ENCODE data around the gene DCD. TPM values are rescaled to one million over a fixed set of nuclear protein-coding genes. Genes with fewer than 3 reads are reported as not detected.

Gene DCD
- total RNA-seq, 1 experiment from 2014 or later, result not detected

DNA sequence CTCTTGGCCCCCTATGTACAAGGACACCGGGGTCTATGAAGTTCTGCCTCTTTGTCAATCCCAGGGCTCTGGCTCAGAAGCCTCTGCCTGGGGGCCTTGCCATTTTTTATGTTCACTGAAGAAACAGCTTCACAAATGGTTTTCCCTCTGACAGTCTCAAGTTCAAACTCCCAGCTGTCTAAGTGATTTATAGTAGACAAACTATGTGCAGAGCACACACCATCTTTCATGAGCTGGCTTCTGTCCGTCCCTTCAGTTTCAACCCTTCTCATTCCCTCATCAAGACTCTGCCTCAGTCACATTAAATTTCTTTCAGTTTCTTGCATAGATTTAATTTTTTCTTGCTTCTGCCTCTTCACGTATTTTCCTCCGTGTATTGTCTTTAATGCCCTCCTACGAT lies 2.7 kb upstream of the DCD start:
- CTCF ChIA-PET, result no interaction called here

DNA sequence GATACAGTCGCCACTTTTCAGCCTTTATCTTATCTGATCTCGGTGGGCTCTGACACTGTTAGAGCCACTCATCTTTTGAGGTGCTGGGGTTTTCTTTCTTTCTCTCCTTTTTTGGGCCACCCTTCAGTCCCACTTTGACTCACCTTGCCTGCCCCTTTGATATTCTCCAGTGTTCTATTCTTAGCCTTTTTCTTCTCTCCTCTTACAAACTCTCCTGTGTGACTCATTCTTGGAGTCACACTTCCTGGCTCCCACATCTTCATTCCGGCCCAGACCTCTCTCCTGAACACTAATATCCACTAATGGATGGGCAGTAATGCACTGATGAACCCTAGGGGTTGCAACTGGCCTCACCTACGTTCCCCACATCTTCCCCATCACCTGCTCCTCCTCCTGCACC lies 2.2 kb upstream of the DCD start:
- CTCF ChIA-PET, result no interaction called here
- no peaks in the 10 kb centered on the region for H3K36me3 ChIP-seq (ENCODE audit: insufficient read depth, low read length, poor library complexity, severe bottlenecking)
- intact Hi-C loops (cut with micrococcal nuclease; ENCODE audit: unreplicated experiment), result no loop called here
- H3K27me3 ChIP-seq (replicated peaks; ENCODE audit: insufficient read depth, low read depth, low read length, poor library complexity), result no peaks in the 10 kb centered on the region
- no TSS peak for BruUV-seq (replicated peaks)
- no peak for TF ChIP-seq EZH2 (IDR thresholded peaks at IDR 0.05; ENCODE audit: borderline replicate concordance, low read depth, low read length, poor library complexity, severe bottlenecking)
- TF ChIP-seq, protein P1, sequence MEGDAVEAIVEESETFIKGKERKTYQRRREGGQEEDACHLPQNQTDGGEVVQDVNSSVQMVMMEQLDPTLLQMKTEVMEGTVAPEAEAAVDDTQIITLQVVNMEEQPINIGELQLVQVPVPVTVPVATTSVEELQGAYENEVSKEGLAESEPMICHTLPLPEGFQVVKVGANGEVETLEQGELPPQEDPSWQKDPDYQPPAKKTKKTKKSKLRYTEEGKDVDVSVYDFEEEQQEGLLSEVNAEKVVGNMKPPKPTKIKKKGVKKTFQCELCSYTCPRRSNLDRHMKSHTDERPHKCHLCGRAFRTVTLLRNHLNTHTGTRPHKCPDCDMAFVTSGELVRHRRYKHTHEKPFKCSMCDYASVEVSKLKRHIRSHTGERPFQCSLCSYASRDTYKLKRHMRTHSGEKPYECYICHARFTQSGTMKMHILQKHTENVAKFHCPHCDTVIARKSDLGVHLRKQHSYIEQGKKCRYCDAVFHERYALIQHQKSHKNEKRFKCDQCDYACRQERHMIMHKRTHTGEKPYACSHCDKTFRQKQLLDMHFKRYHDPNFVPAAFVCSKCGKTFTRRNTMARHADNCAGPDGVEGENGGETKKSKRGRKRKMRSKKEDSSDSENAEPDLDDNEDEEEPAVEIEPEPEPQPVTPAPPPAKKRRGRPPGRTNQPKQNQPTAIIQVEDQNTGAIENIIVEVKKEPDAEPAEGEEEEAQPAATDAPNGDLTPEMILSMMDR (conservative IDR thresholded peaks at IDR 0.05; ENCODE audit: low read depth, low read length), result no peak
- peaks cover 4% of the 10 kb centered on the region for H3K4me1 ChIP-seq (ENCODE audit: insufficient read depth, low read length, poor library complexity, severe bottlenecking)
- POLR2A ChIA-PET (ENCODE audit: low non-redundant PET), result no interaction called here
- H3K27ac ChIP-seq (ENCODE audit: low read depth, low read length, poor library complexity, severe bottlenecking), result no peak overlapping the region
- no peaks in the 10 kb centered on the region for H3K9me3 ChIP-seq (ENCODE audit: low read depth, low read length, poor library complexity, severe bottlenecking)
- no peak overlapping the region for H3K4me3 ChIP-seq (ENCODE audit: low read depth, low read length, poor library complexity, severe bottlenecking)
- no peak for DNase-seq (ENCODE audit: low spot score)

More for the DNA sequence above, 2.7 kb upstream of the DCD start:
- TF ChIP-seq, protein P1 (conservative IDR thresholded peaks at IDR 0.05; ENCODE audit: low read depth, low read length), result no peak
- no peak for TF ChIP-seq EZH2 (IDR thresholded peaks at IDR 0.05; ENCODE audit: borderline replicate concordance, low read depth, low read length, poor library complexity, severe bottlenecking)
- BruUV-seq (replicated peaks), result no TSS peak
- POLR2A ChIA-PET (ENCODE audit: low non-redundant PET), result no interaction called here
- H3K36me3 ChIP-seq (ENCODE audit: insufficient read depth, low read length, poor library complexity, severe bottlenecking), result no peaks in the 10 kb centered on the region
- H3K27ac ChIP-seq (ENCODE audit: low read depth, low read length, poor library complexity, severe bottlenecking), result no peak overlapping the region
- no peak for DNase-seq (ENCODE audit: low spot score)
- no peaks in the 10 kb centered on the region for H3K9me3 ChIP-seq (ENCODE audit: low read depth, low read length, poor library complexity, severe bottlenecking)
- peaks cover 5% of the 10 kb centered on the region for H3K4me1 ChIP-seq (ENCODE audit: insufficient read depth, low read length, poor library complexity, severe bottlenecking)
- no peak overlapping the region for H3K4me3 ChIP-seq (ENCODE audit: low read depth, low read length, poor library complexity, severe bottlenecking)
- intact Hi-C loops (cut with micrococcal nuclease; ENCODE audit: unreplicated experiment), result no loop called here
- no peaks in the 10 kb centered on the region for H3K27me3 ChIP-seq (replicated peaks; ENCODE audit: insufficient read depth, low read depth, low read length, poor library complexity)

DNA sequence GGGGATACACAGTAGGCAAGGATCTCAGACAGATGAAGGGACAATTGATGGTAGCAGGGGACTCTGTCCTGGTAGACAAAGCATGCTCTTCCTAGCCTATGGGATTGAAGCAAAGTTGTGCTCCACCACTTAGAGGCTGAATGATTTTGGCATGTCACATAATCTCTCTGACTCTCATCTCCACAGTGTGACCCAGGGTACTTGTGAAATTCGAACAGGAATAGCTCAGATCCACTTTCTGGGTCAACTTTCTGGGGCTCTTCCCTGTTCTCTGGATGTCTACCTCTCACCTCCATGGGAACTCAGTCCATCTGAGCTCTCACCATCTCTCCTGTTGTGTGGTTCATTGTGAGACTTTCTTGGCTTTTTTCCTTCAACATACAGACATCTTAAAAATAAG lies 1.7 kb upstream of the DCD start:
- CTCF ChIA-PET, result no interaction called here
- intact Hi-C loops (cut with micrococcal nuclease; ENCODE audit: unreplicated experiment), result no loop called here
- Histone ChIP-seq H3K36me3 (ENCODE audit: insufficient read depth, low read length, poor library complexity, severe bottlenecking) (no peaks in the 10 kb centered on the region), H3K27me3 (replicated peaks; ENCODE audit: insufficient read depth, low read depth, low read length, poor library complexity) (no peaks in the 10 kb centered on the region), H3K4me3 (ENCODE audit: low read depth, low read length, poor library complexity, severe bottlenecking) (no peak overlapping the region), H3K27ac (ENCODE audit: low read depth, low read length, poor library complexity, severe bottlenecking) (no peak overlapping the region), H3K9me3 (ENCODE audit: low read depth, low read length, poor library complexity, severe bottlenecking) (no peaks in the 10 kb centered on the region), H3K4me1 (ENCODE audit: insufficient read depth, low read length, poor library complexity, severe bottlenecking) (peaks cover 4% of the 10 kb centered on the region)
- BruUV-seq (replicated peaks), result no TSS peak
- POLR2A ChIA-PET (ENCODE audit: low non-redundant PET), result no interaction called here
- no peak for DNase-seq (ENCODE audit: low spot score)
- TF ChIP-seq, protein P1 (conservative IDR thresholded peaks at IDR 0.05; ENCODE audit: low read depth, low read length), result no peak
- TF ChIP-seq EZH2 (IDR thresholded peaks at IDR 0.05; ENCODE audit: borderline replicate concordance, low read depth, low read length, poor library complexity, severe bottlenecking), result no peak

Data from A673 (cell line).